HG03521 (cell line): ENCODE data around the gene PRKN.

Experiments
- ATAC-seq: cut with Tn5 transposase; IDR thresholded peaks from one replicate; pipeline ENCODE4 v1.9.1; 2021; ENCODE audit warnings: mild to moderate bottlenecking, moderate library complexity; ENCODE audit not compliant: unreplicated experiment

PRKN gene

GRCh38 chr6:161696801-161697200, 1030.8 kb downstream of the PRKN start:
- no peak for ATAC-seq

DNA sequence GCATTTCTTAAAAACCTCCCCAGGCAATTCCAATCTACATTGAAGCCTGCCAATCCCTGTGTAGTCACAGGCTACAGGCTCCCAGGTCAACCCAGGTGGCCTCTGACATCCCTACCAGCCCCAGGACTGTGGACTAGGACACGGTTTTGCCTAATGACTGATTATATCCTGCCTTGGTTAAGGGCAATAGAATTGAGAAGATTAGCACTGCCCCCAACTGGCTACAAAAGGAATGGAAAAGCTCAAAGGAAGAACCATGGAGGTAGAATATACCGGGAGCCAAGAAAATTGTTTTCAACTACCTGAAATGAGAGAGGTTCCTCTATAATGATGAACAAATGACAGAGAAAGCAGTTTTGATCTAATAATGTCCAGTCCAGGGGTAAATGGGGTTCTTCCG, 1032.6 kb downstream of the PRKN start:
- no peak for ATAC-seq

- ATAC-seq, result no peak
Observed at GRCh38 chr6:161686655-161687054, 1040.9 kb downstream of the PRKN start.

GRCh38 chr6:161684731-161685475, 1042.7 kb downstream of the PRKN start:
- ATAC-seq, result no peak

DNA sequence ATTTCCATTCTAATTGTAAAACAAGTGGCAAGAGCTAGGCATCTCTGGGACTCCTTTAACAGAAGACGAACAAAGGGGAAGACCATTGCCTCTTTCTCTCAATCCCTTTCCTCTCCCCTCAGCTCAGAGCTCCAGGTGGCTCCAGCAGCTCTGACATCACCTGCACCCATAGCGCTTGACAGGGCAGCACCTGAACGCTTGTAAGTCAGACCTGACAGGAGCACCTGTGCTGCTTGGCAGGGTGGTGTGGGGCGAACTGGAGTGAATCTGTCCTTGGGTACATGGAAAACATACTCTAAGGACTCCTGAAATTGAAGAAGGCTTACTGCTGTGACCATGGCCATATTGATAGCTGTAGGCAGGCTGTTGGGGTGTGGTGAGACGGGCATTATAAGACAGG, 1044.2 kb downstream of the PRKN start:
- no peak for ATAC-seq

DNA sequence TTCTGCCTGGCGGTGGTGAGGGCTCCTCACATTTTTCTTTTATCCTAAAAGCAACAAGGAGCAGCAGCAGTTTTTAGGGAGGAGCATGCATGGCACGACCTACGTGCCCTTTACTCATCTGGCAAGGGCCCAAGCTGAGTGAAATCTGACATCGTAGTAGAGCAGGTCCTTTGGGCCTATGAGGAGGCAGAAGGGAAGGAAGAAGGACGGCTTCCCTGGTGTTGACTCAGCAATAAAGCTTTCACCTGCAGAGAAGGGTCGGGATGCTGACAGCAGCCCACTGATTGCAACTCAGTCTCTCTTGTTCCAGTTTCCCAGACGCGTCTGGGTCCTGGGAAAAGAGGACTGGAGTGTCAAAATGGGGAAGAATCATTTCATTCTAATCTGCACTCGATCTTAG, 1044.6 kb downstream of the PRKN start:
- no peak for ATAC-seq

GRCh38 chr6:161679980-161680538, 1047.5 kb downstream of the PRKN start:
- ATAC-seq, result no peak

DNA sequence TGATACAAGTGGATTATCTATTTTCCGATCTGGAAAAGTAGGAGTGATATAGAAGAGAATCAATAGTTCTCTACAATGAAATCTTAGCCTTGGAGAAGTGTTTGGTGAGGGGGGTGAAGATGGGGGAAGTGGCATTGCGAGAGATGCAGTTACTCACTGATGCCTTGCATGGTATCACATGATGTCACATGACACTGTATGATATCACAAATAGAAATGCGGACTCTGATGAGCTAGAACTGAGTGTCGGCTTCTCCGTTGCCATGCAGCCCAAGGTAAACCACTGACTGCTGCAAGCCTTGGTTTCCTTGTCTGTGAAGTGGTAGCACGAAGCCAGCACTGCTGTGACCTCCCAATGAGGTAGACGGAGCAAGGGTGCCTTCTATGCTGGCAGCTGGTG, 1050.4 kb downstream of the PRKN start:
- no peak for ATAC-seq

GRCh38 chr6:161676586-161676985, 1051.0 kb downstream of the PRKN start:
- no peak for ATAC-seq

DNA sequence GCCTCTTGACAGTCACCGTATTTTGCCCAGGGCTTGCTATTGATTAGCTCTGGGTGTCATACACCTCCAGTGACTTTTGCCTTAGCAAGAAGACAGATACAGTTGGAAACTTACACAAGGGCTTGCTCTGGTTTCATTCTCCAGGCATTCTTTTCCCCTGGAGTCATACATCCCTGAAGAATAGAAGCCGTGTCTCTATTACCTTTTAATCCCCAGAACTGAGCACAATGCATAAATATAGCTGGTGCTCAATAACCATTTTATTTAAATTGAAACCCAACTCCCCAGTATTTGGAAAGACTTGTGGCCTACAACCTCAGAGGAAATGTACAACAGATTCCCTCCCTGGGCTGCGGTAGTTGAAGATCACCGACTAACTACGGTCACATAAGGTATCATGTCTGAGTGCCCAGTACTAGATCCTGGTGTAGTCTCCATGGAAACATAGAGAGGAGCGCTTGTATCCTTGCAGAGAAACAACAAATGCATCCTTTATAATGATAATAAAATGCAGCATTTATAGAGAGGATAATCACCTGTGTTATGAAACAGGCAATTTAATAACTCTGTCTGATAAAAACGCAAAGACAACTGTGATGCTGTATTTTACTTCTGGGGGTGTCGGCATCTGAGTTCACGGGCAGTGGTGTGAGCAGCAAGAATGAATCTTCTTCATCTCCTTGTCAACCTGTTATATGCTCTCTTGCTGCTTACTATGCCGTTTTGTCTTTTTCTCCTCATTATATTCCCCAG, 1052.5 kb downstream of the PRKN start:
- ATAC-seq, result no peak

- ATAC-seq, result no peak
Observed at GRCh38 chr6:161673026-161673425, 1054.5 kb downstream of the PRKN start.

- ATAC-seq, result no peak
Observed at GRCh38 chr6:161671117-161671516, 1056.4 kb downstream of the PRKN start.

- ATAC-seq, result no peak
Observed at GRCh38 chr6:161668665-161669064, 1058.9 kb downstream of the PRKN start.

- ATAC-seq, result no peak
Observed at GRCh38 chr6:161667957-161668356, 1059.6 kb downstream of the PRKN start.

- ATAC-seq, result no peak
Observed at GRCh38 chr6:161663682-161664081, 1063.9 kb downstream of the PRKN start.

DNA sequence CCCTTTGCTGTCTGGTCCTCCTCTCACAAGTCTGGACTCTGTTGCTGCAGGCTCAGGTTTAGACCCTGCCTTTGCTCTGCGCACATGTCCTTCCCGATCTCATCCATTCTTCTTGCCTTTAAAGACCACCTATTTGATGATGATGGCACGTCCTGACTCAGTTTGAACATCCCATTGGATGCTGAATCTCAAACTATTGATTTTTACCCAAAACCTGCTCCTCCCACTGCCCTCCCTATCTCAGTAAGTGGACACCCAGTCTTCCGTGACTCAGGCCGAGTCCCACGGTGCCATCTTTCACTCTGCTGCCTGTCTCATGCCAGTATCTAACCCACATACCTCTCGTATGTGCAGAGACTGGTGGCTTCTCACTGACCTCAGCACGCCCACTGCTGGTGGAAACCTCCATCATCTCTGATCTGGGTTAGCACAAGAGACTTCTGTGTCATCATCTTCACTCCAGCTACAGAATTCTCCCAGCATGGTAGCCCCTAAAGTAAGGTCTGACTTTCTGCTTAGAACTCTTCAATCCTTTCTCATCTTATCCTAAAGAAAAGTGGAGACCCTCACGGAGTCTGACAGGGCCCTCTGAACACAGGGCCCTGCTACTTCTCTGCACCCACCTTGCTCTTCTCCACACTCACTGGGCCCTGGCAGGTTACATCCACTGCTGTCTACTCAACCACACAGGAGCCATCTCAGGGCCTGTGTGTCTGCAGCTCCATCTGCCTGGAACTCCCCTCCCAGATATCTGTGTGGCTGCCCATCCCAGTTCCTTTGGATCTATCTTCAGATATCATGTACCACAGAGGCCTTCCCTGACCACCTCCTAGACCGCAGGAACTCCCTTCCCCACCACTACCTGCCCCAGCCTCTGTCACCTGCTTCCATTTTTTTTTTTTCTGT, 1066.6 kb downstream of the PRKN start:
- no peak for ATAC-seq

DNA sequence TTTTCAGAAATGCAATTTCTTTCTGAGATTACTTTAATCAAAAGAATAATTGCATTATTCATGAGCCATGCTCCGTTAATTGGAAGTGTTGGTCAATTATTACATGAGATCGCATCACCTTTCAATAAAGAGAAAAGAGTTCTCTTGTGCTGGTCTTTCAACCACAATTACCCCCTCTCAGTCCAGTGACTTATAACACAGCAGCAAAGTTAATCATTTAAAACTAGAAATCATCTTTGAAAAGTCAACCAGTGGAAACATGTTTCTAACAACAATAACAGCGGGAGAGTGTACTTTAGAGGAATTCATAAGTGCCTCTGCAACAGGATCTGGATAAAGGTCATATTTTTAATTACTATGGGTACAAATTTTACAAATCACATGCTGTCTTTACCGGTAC, 1069.4 kb downstream of the PRKN start:
- ATAC-seq, result no peak

DNA sequence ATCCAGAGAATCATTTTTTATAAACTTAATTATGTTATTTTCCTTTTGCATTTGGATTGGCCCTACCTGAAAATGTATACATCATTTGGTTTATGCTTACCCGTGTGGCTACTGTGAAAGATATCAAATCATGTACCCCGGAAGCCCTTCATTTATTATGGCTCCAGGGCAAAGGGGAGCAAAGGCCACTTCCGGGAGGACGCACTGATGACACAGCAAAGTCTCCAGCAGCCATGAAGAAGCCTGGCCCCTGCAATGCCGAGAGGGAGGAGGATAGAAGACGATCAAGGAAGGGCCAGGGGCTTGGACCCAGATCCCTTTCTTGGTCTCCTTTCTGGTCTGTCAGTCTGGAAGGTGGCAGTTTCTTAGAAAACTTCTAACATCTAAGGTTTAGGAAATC, 1073.4 kb downstream of the PRKN start:
- ATAC-seq, result no peak

- ATAC-seq, result no peak
Observed at GRCh38 chr6:161651949-161652348, 1075.6 kb downstream of the PRKN start.

GRCh38 chr6:161649841-161650240, 1077.7 kb downstream of the PRKN start:
- no peak for ATAC-seq

DNA sequence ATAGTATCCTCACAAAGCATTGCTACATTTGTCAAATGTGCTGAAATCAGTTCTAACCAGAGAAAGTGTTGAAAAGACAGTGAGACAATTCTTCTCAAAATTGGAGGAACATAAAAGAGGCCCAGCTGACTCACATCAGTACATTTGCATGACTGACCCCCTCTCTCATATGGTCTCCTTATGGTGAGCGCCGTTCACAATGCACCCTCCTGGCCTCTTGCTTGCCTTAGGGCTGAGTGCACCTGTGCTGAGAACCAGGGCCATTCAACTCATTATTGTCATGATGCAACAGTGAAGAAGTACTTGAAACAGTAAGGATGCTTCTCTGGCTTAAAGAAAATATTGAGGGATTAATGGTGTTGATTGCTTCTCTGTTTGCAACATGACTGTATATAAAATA, 1078.5 kb downstream of the PRKN start:
- ATAC-seq, result no peak
